Neutrophil (primary cell): ENCODE measurements around the gene STUM.

Experiments used
- H3K27ac ChIP-seq: fragments of 200-600 bp; sonication (generic); 2 replicates; pipeline ENCODE4 v1.5.1; 2016; ENCODE audit warnings: mild to moderate bottlenecking, moderate library complexity
- H3K27me3 ChIP-seq: fragments of 200-600 bp; sonication (generic); 2 replicates; pipeline ENCODE4 v1.6.0; 2016; ENCODE audit warnings: mild to moderate bottlenecking
- H3K36me3 ChIP-seq: fragments of 200-600 bp; sonication (generic); 2 replicates; pipeline ENCODE4 v1.5.1; 2017
- H3K4me1 ChIP-seq, 2 experiments: fragments of 200-600 bp in 1 of 2; sonication (generic) in 1 of 2; 1 replicate in 1 of 2; 2 replicates in 1 of 2; pipeline versions ENCODE4 v1.5.1 to v1.6.1; 2013 to 2016; ENCODE audit warnings: low read depth in 1 of 2, low read length in 1 of 2, mild to moderate bottlenecking in 1 of 2, moderate library complexity in 1 of 2; ENCODE audit not compliant: control insufficient read depth in 1 of 2, insufficient read depth in 1 of 2
- H3K4me3 ChIP-seq, 2 experiments: fragments of 200-600 bp in 1 of 2; sonication (generic) in 1 of 2; 1 replicate in 1 of 2; 2 replicates in 1 of 2; pipeline ENCODE4 v1.5.1; 2013 to 2016; ENCODE audit warnings: low read depth in 1 of 2, low read length in 1 of 2, mild to moderate bottlenecking in 1 of 2, moderate library complexity in 1 of 2
- H3K9me3 ChIP-seq: fragments of 200-600 bp; sonication (generic); 2 replicates; pipeline ENCODE4 v1.5.1; 2016
- CTCF ChIP-seq: fragments of 200-600 bp; sonication (generic); IDR thresholded peaks from 2 replicates; pipeline ENCODE4 v1.5.1; 2016; ENCODE audit warnings: antibody characterized with exemption

STUM gene

GRCh38 chr1:226650236-226650841 lies 101.8 kb downstream of the STUM start:
- H3K9me3 ChIP-seq: no peaks in the 10 kb centered on the region
- no peaks in the 10 kb centered on the region for H3K27me3 ChIP-seq
- H3K4me3 ChIP-seq: no peak overlapping the region
- H3K36me3 ChIP-seq: peaks cover 39% of the 10 kb centered on the region
- H3K4me1 ChIP-seq: peaks cover 12 to 16% of the 10 kb centered on the region in 2 experiments
- peak overlapping the region; percentile 54 for H3K27ac ChIP-seq
- no peak for TF ChIP-seq CTCF

GRCh38 chr1:226651041-226651731 lies 102.6 kb downstream of the STUM start:
- H3K4me3 ChIP-seq: no peak overlapping the region
- no peaks in the 10 kb centered on the region for H3K9me3 ChIP-seq
- peaks cover 20 to 21% of the 10 kb centered on the region in 2 experiments for H3K4me1 ChIP-seq
- peaks cover 38% of the 10 kb centered on the region for H3K36me3 ChIP-seq
- no peak for TF ChIP-seq CTCF
- no peak overlapping the region for H3K27ac ChIP-seq
- H3K27me3 ChIP-seq: no peaks in the 10 kb centered on the region

- Histone ChIP-seq H3K4me3 (no peak overlapping the region), H3K4me1 (peaks cover 25 to 26% of the 10 kb centered on the region in 2 experiments), H3K27me3 (no peaks in the 10 kb centered on the region), H3K9me3 (no peaks in the 10 kb centered on the region), H3K27ac (no peak overlapping the region), H3K36me3 (peaks cover 37% of the 10 kb centered on the region)
- no peak for TF ChIP-seq CTCF
Observed at GRCh38 chr1:226651732-226652105, 103.2 kb downstream of the STUM start.

GRCh38 chr1:226652613-226653012 lies 104.0 kb downstream of the STUM start:
- peaks cover 25 to 34% of the 10 kb centered on the region in 2 experiments for H3K4me1 ChIP-seq
- no peak overlapping the region for H3K4me3 ChIP-seq
- H3K27ac ChIP-seq: no peak overlapping the region
- H3K9me3 ChIP-seq: no peaks in the 10 kb centered on the region
- TF ChIP-seq CTCF: no peak
- H3K36me3 ChIP-seq: peaks cover 32% of the 10 kb centered on the region
- H3K27me3 ChIP-seq: no peaks in the 10 kb centered on the region

GRCh38 chr1:226653311-226653921 lies 104.9 kb downstream of the STUM start:
- no peak overlapping the region for H3K4me3 ChIP-seq

More at GRCh38 chr1:226653311-226653921, 104.9 kb downstream of the STUM start:
- no peaks in the 10 kb centered on the region for H3K27me3 ChIP-seq
- H3K4me1 ChIP-seq: peaks cover 25 to 34% of the 10 kb centered on the region in 2 experiments
- peaks cover 24% of the 10 kb centered on the region for H3K36me3 ChIP-seq
- no peak overlapping the region for H3K27ac ChIP-seq
- H3K9me3 ChIP-seq: no peaks in the 10 kb centered on the region
- TF ChIP-seq CTCF: no peak
